ENCODE results near the gene KIAA0753.

- TF ChIP-seq, protein P1, sequence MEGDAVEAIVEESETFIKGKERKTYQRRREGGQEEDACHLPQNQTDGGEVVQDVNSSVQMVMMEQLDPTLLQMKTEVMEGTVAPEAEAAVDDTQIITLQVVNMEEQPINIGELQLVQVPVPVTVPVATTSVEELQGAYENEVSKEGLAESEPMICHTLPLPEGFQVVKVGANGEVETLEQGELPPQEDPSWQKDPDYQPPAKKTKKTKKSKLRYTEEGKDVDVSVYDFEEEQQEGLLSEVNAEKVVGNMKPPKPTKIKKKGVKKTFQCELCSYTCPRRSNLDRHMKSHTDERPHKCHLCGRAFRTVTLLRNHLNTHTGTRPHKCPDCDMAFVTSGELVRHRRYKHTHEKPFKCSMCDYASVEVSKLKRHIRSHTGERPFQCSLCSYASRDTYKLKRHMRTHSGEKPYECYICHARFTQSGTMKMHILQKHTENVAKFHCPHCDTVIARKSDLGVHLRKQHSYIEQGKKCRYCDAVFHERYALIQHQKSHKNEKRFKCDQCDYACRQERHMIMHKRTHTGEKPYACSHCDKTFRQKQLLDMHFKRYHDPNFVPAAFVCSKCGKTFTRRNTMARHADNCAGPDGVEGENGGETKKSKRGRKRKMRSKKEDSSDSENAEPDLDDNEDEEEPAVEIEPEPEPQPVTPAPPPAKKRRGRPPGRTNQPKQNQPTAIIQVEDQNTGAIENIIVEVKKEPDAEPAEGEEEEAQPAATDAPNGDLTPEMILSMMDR (IDR thresholded peaks at IDR 0.05) = no peak
- TF ChIP-seq POLR2A (IDR thresholded peaks at IDR 0.05) = no peak
Observed at GRCh38 chr17:6611231-6611630, 29.3 kb downstream of the KIAA0753 start.

All from lower leg skin (tissue), 3 donors.